H1 (cell line): Measurements from ENCODE around the gene CELF4. TPM values are rescaled to one million over a fixed set of nuclear protein-coding genes. Genes with fewer than 3 reads are reported as not detected.

Source experiments
- CTCF ChIA-PET: fragments of 300-600 bp; sonication (Branson Sonifier 250); formaldehyde crosslinking; loops from one replicate; lab custom pipeline; 2021; ENCODE audit not compliant: partially characterized antibody; lab: Charles Lee
- POLR2A ChIA-PET: fragments of 300-600 bp; sonication (Branson Sonifier 250); formaldehyde crosslinking; loops from one replicate; lab custom pipeline; 2021; ENCODE audit warnings: inconsistent platforms; ENCODE audit not compliant: partially characterized antibody; lab: Charles Lee
- DNase-seq, 2 experiments: peaks; one replicate each; pipeline versions ENCODE4 v3.0.0 to v3.0.0-alpha.2; 2010 to 2022; ENCODE audit warnings: low spot score in 2 of 2, low read depth in 1 of 2, mixed read lengths in 1 of 2
- FAIRE-seq: peaks from 2 replicates; lab custom pipeline; 2011; peaks lifted over from hg19 to GRCh38; lab: Jason Lieb, UNC
- H2AFZ ChIP-seq: 2 replicates; pipeline ENCODE4 v1.8.1; 2012; ENCODE audit warnings: low read length, inconsistent platforms
- H2AK5ac ChIP-seq: 2 replicates; pipeline ENCODE4 v1.6.1; 2013; ENCODE audit warnings: low read depth, low read length
- H2BK120ac ChIP-seq: replicated peaks from 2 replicates; pipeline ENCODE3; 2013; ENCODE audit warnings: low read depth, low read length, inconsistent platforms
- H2BK12ac ChIP-seq: 2 replicates; pipeline ENCODE4 v1.6.1; 2013; ENCODE audit warnings: low read depth, low read length
- H2BK15ac ChIP-seq: 2 replicates; pipeline ENCODE4 v1.6.1; 2013; ENCODE audit warnings: low read length
- H2BK20ac ChIP-seq: 2 replicates; pipeline ENCODE4 v1.6.1; 2013; ENCODE audit warnings: low read length
- H2BK5ac ChIP-seq: 2 replicates; pipeline ENCODE4 v1.6.1; 2013; ENCODE audit warnings: low read depth, low read length
- H3K14ac ChIP-seq: 2 replicates; pipeline ENCODE4 v1.6.1; 2013; ENCODE audit warnings: inconsistent platforms; ENCODE audit not compliant: insufficient read length
- H3K18ac ChIP-seq: 2 replicates; pipeline ENCODE4 v1.6.1; 2013; ENCODE audit warnings: low read length; ENCODE audit errors: extremely low read depth
- H3K23ac ChIP-seq: 2 replicates; pipeline ENCODE4 v1.6.1; 2013; ENCODE audit warnings: inconsistent platforms; ENCODE audit not compliant: insufficient read length
- H3K23me2 ChIP-seq: 2 replicates; pipeline ENCODE4 v1.6.1; 2013; ENCODE audit warnings: low read depth, low read length
- H3K27ac ChIP-seq: 2 replicates; pipeline ENCODE4 v1.6.1; 2011; ENCODE audit warnings: low read depth, low read length, inconsistent platforms
- H3K27me3 ChIP-seq, 4 experiments: replicated peaks in 1 of 4; 1 replicate in 1 of 4; 2 replicates in 3 of 4; pipeline versions ENCODE4 v1.6.1 to v1.8.1; 2011 to 2013; ENCODE audit warnings: low read length in 3 of 4, mild to moderate bottlenecking in 3 of 4, inconsistent platforms in 2 of 4, mixed read lengths in 2 of 4, moderate library complexity in 1 of 4; ENCODE audit not compliant: control insufficient read depth in 3 of 4, insufficient read depth in 3 of 4; ENCODE audit errors: extremely low read depth in 1 of 4
- H3K36me3 ChIP-seq, 4 experiments: 2 replicates each; pipeline versions ENCODE4 v1.6.1 to v1.8.1; 2011 to 2013; ENCODE audit warnings: mild to moderate bottlenecking in 4 of 4, low read length in 3 of 4, moderate library complexity in 2 of 4, control low read depth in 1 of 4, inconsistent platforms in 1 of 4; ENCODE audit not compliant: insufficient read depth in 4 of 4, control insufficient read depth in 2 of 4
- H3K4ac ChIP-seq: replicated peaks from 2 replicates; pipeline ENCODE3; 2013; ENCODE audit warnings: low read length, low read depth, mixed read lengths, inconsistent platforms; ENCODE audit not compliant: insufficient read length
- H3K4me1 ChIP-seq, 4 experiments: replicated peaks in 1 of 4; 1 replicate in 1 of 4; 2 replicates in 3 of 4; pipeline versions ENCODE4 v1.6.1 to v1.8.1; 2011 to 2013; ENCODE audit warnings: low read length in 3 of 4, inconsistent platforms in 2 of 4, mixed read lengths in 1 of 4; ENCODE audit not compliant: insufficient read depth in 4 of 4, control insufficient read depth in 3 of 4
- H3K4me2 ChIP-seq, 2 experiments: 2 replicates each; pipeline versions ENCODE4 v1.6.1 to v1.8.1; 2011 to 2013; ENCODE audit warnings: low read depth in 2 of 2, low read length in 2 of 2, control low read depth in 1 of 2, inconsistent platforms in 1 of 2, mild to moderate bottlenecking in 1 of 2; ENCODE audit not compliant: insufficient read depth in 1 of 2
- H3K4me3 ChIP-seq, 4 experiments: fragments of 200-600, 300-600 bp in 1 of 4; sonication (generic), shearing (Covaris generic), sonication (Bioruptor Twin) in 1 of 4; 2 replicates each; pipeline versions ENCODE4 v1.5.1 to v1.8.1; 2011 to 2016; ENCODE audit warnings: low read length in 4 of 4, low read depth in 3 of 4, control low read depth in 2 of 4, inconsistent platforms in 2 of 4, mild to moderate bottlenecking in 2 of 4, mixed read lengths in 1 of 4, moderate library complexity in 1 of 4; ENCODE audit not compliant: insufficient read depth in 2 of 4; ENCODE audit errors: extremely low read depth in 1 of 4
- H3K56ac ChIP-seq: replicated peaks from 2 replicates; pipeline ENCODE3; 2013; ENCODE audit warnings: low read depth, mild to moderate bottlenecking, mixed read lengths, low read length, inconsistent platforms; ENCODE audit not compliant: insufficient read length
- H3K79me1 ChIP-seq: 2 replicates; pipeline ENCODE4 v1.6.1; 2013; ENCODE audit warnings: low read depth, low read length, control low read depth
- H3K79me2 ChIP-seq, 2 experiments: 2 replicates each; pipeline versions ENCODE4 v1.6.1 to v1.8.1; 2012 to 2013; ENCODE audit warnings: low read length in 2 of 2, mild to moderate bottlenecking in 2 of 2, inconsistent platforms in 1 of 2; ENCODE audit not compliant: insufficient read depth in 2 of 2, control insufficient read depth in 1 of 2
- H3K9ac ChIP-seq, 4 experiments: replicated peaks in 1 of 4; 1 replicate in 1 of 4; 2 replicates in 3 of 4; pipeline versions ENCODE4 v1.6.1 to v1.8.1; 2011 to 2013; ENCODE audit warnings: low read depth in 3 of 4, low read length in 3 of 4, control low read depth in 2 of 4, mild to moderate bottlenecking in 2 of 4, moderate library complexity in 2 of 4, inconsistent platforms in 1 of 4; ENCODE audit errors: extremely low read depth in 1 of 4
- H3K9me3 ChIP-seq, 2 experiments: 2 replicates each; pipeline versions ENCODE4 v1.6.1 to v1.8.1; 2012 to 2013; ENCODE audit warnings: mild to moderate bottlenecking in 2 of 2, moderate library complexity in 2 of 2, control low read depth in 1 of 2, inconsistent platforms in 1 of 2, low read depth in 1 of 2, low read length in 1 of 2, mixed read lengths in 1 of 2; ENCODE audit not compliant: insufficient read depth in 2 of 2
- H4K20me1 ChIP-seq, 2 experiments: replicated peaks in 1 of 2; 2 replicates each; pipeline versions ENCODE3 to v1.8.1; 2011 to 2013; ENCODE audit warnings: inconsistent platforms in 2 of 2, low read length in 2 of 2, mild to moderate bottlenecking in 1 of 2; ENCODE audit not compliant: insufficient read depth in 2 of 2, control insufficient read depth in 1 of 2
- H4K5ac ChIP-seq: 2 replicates; pipeline ENCODE4 v1.6.1; 2013; ENCODE audit warnings: low read length, low read depth, mixed read lengths, inconsistent platforms; ENCODE audit not compliant: insufficient read length
- H4K8ac ChIP-seq: 2 replicates; pipeline ENCODE4 v1.8.0; 2013; ENCODE audit warnings: mild to moderate bottlenecking, moderate library complexity, low read length, inconsistent platforms; ENCODE audit not compliant: insufficient read depth; ENCODE audit errors: extremely low read depth
- H4K91ac ChIP-seq: replicated peaks from 2 replicates; pipeline ENCODE3; 2013; ENCODE audit warnings: low read length, mixed read lengths, inconsistent platforms; ENCODE audit not compliant: insufficient read length
- POLR2A ChIP-seq, 2 experiments: IDR thresholded peaks; 1 replicate in 1 of 2; 2 replicates in 1 of 2; pipeline ENCODE4 v1.6.1; 2011; ENCODE audit warnings: low read depth in 2 of 2, low read length in 2 of 2, mild to moderate bottlenecking in 2 of 2; ENCODE audit errors: control extremely low read depth in 1 of 2
- WGBS, 2 experiments: shearing (Covaris generic) in 1 of 2; methylation state at CpG; one replicate each; pipeline versions ENCODE4 v1.1.6 to v1.1.7; 2013 to 2015; ENCODE audit warnings: low lambda C conversion rate in 2 of 2, mixed read lengths in 2 of 2, inconsistent platforms in 1 of 2, low coverage in 1 of 2, missing lambda C conversion rate in 1 of 2; ENCODE audit not compliant: insufficient replicate concordance in 2 of 2, insufficient coverage in 1 of 2, insufficient read length in 1 of 2; ENCODE audit errors: extremely low coverage in 1 of 2, missing lambda C conversion rate in 1 of 2; 5-methylcytosine and 5-hydroxymethylcytosine counted together
- polyA plus RNA-seq, 7 experiments: library from polyadenylated mRNA; depleted of rRNA in 3 of 7; stranded (reverse) in 5 of 7; unstranded in 2 of 7; fragments of >200 nt in 5 of 7; fragments of 200-250 nt in 2 of 7; gene quantifications; 1 replicate in 5 of 7; 2 replicates in 1 of 7; 4 replicates in 1 of 7; pipeline versions ENCODE4 v1.2.1 to v1.2.3, GENCODE V29; 2011 to 2013; ENCODE audit warnings: missing spikeins in 2 of 7, mixed read lengths in 2 of 7
- total RNA-seq: library from RNA; stranded (reverse); fragmentation: NEBNext Ultra II Directional; extraction: Animal tissue kit (Norgen Biotek cat#: 25700); gene quantifications from 2 replicates; pipeline ENCODE4 v1.2.1, GENCODE V29; 2021

Gene CELF4
- total and polyA plus RNA-seq, 2 of the 8 experiments (the other 6 are each of a cell fraction or from before 2014, with no cell fraction given) = 1.6 to 3.4 TPM

DNA sequence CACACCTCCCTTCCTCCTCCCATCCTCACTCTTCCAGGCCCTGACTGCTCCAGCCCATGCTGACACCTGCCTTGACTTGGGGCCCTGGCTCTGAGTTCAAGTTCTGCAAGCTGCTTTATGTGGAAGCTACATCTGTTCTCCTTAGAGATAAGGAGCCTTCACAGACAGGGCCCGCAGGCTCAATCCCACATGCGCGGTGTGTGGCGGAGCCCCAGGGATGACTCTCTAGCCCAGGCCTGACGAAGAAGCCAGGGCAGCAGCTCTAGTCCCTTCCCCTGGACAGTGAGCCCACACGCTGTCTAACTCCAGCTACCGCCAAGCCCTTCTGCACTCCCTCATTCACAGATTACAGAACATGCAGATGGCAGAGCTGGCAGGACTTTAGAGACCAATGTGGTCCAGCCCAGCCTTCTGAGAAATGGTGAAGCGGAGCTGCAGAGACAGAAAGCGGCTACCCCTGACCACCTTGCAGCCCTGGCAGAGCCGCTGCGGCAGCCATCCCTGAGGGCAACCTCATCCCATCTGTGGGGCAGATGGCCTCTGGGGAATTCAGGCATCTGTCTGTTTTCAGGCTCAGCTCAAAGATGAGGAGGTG, 304.3 kb downstream of the CELF4 start:
- H2BK120ac ChIP-seq = no peak overlapping the region
- H3K4me2 ChIP-seq = no peak overlapping the region
- no peak overlapping the region for H3K9ac ChIP-seq
- no peak overlapping the region for H3K23ac ChIP-seq
- H2BK12ac ChIP-seq = no peak overlapping the region
- no peaks in the 10 kb centered on the region for H3K9me3 ChIP-seq
- 95% methylated on average over 11 of the region's 11 CpGs; no CpG with 5 or more reads in 1 of the 2 experiments for WGBS, 2 experiments
- no peak for TF ChIP-seq POLR2A (IDR thresholded peaks at IDR 0.05; ENCODE audit: control extremely low read depth in 1 of 2, low read depth in 2 of 2, low read length in 2 of 2)
- TF ChIP-seq, all 59 proteins: peak for 0
- H4K8ac ChIP-seq = no peak overlapping the region
- no peaks in the 10 kb centered on the region for H3K79me2 ChIP-seq
- H3K27ac ChIP-seq = no peak overlapping the region
- no peak overlapping the region for H2AFZ ChIP-seq
- H3K56ac ChIP-seq = no peak overlapping the region
- H3K4ac ChIP-seq = no peak overlapping the region
- H3K27me3 ChIP-seq = peaks cover 0 to 2% (median 0%) of the 10 kb centered on the region in 4 experiments; a peak in 2 of 7 replicates
- no peak overlapping the region for H3K14ac ChIP-seq
- DNase-seq = no peak
- no peak overlapping the region for H2BK15ac ChIP-seq
- no peak overlapping the region for H2AK5ac ChIP-seq
- no peaks in the 10 kb centered on the region for H3K36me3 ChIP-seq
- ChIA-PET CTCF (interaction anchor here (1.5 to 3.0 kb wide), 5 partner anchors 10 to 319 kb away, joined by 3 to 12 read pairs (median 4); no protein-coding TSS in a partner anchor), POLR2A (no interaction called here)
- no peak overlapping the region for H3K18ac ChIP-seq
- peaks cover 4% of the 10 kb centered on the region in 2 experiments for H4K20me1 ChIP-seq
- peaks cover 0 to 4% (median 1%) of the 10 kb centered on the region in 4 experiments; a peak in 2 of 7 replicates for H3K4me1 ChIP-seq
- H2BK20ac ChIP-seq = no peak overlapping the region
- peaks cover 3% of the 10 kb centered on the region; the same call in 1 of the 2 replicates for H3K23me2 ChIP-seq
- H3K79me1 ChIP-seq = no peaks in the 10 kb centered on the region
- FAIRE-seq = no peak
- H2BK5ac ChIP-seq = no peak overlapping the region
- no peak overlapping the region for H4K5ac ChIP-seq
- no peak overlapping the region for H4K91ac ChIP-seq
- H3K4me3 ChIP-seq = no peak overlapping the region
